NCI-H2196 treated with DMSO at 0.1 percent for 48 hours (cell line): Measurements from ENCODE around the gene NUDCD3.

Experiments
- DNase-seq: peaks from one replicate; lab custom pipeline; 2025; ENCODE audit not compliant: unreplicated experiment; lab: John Stamatoyannopoulos, UW

The NUDCD3 gene

GRCh38 chr7:44482502-44483485, 7.7 kb downstream of the NUDCD3 start:
- no peak for DNase-seq

- DNase-seq = no peak
These were observed 12.5 kb downstream of the NUDCD3 start for GRCh38 chr7:44477938-44478337.

DNA sequence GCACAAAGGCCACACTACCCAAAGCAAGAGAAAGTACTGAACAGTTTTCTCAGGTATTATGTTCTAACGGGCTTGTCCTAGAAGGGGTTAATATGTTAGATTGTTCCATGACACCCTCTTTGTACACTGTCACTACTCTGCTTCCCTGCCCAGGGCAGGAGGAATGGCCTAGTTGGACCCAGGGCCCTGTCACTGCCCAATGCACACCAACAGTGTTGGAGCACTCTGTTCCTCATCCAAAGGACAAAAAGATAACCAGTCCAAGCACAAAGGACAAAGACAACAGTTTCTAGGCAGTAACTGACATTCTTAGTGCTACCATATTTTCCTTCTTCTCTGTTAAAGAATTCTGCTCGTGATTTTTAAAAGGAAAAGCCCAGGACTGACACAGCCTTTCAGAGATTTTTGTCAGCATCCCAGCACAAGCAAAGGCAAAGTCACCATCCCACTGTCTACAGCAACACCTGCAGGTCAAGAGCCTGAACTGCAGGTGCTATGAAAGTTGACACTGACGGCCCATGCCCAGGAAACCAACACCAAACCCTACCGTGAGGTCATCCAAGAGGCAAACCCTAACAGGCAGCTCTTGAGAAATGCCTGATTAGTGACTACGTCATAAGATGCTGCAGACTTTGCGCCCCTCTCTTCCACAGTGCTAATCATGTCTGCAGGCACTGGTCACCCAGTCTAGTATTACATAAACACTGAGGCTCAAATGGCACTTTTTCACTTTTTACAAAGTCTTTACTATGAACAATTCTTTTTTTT, 13.2 kb downstream of the NUDCD3 start:
- peak; percentile 82 for DNase-seq

DNA sequence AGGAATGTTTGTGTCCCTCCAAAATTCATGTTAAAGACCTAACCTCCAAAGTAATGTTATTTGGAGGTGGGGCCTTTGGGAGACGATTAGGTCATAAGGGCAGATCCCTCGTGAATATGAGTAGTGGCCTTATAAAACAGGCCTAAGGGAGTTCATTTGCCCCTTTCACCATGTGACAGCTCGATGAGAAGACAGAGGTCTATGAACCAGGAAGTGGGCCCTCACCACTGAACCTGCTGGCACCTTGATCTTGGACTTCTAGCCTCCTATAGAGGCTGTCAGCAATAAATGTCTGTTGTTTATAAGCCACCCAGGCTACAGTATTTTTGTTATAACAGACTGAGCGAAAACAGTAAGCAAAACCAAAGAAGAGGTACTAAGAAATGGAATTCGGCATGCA, 14.1 kb downstream of the NUDCD3 start:
- DNase-seq = no peak

- no peak for DNase-seq
These were observed 17.2 kb downstream of the NUDCD3 start for GRCh38 chr7:44473295-44473694.

DNA sequence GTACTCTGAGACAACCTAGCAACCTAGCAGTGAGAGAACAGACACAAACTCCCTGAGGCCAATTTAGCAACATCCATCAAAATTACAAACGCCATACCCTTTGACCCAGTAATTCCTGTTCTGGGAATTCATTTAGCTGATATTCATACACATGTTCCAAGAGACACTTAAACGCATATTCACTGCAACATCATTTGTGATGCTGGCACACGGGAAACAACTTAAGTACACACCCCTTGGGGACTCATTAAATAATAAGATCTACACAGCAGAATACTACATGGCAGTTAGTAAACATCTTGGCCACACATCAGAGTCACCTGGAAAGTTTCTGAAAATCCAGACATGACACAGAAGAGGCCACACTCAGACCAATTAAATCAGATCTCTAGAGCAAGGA, 17.6 kb downstream of the NUDCD3 start:
- no peak for DNase-seq

DNA sequence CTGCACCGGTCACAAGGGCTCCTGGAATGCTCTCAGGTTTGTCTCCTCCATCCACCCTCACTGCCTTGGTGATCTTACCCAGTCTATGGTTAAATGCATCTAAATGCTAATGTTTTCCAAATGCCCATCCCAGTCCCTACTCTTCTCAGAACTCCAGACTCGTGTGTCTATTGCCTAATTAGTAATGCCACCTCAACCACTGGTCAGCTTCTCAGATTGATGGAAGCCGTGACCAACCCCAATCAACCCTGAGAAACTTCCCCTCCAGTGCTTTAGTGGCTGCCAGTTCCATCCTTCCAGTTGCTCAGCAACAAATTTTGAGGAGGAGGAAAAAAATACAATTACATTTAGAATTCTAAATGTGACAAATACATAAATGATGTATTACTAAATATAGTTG, 18.6 kb downstream of the NUDCD3 start:
- no peak for DNase-seq

DNA sequence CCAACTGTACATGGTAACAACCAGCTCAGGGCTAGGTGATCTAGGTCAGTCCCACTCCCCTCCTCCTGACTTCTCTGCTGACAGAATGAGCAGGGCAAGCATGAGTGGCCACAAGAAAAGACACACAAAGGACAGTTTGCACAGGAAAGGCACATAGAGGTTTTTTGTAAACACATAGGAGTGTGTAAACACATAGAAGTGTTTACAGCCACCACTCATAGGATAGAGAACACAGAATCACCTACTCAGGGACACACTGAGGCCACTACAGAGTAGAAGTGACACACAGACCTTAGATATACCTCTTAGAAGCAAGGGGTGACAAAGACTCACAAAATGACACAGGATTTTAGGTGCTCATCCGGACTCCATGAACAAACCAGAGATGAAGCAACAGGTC, 19.0 kb downstream of the NUDCD3 start:
- no peak for DNase-seq

DNA sequence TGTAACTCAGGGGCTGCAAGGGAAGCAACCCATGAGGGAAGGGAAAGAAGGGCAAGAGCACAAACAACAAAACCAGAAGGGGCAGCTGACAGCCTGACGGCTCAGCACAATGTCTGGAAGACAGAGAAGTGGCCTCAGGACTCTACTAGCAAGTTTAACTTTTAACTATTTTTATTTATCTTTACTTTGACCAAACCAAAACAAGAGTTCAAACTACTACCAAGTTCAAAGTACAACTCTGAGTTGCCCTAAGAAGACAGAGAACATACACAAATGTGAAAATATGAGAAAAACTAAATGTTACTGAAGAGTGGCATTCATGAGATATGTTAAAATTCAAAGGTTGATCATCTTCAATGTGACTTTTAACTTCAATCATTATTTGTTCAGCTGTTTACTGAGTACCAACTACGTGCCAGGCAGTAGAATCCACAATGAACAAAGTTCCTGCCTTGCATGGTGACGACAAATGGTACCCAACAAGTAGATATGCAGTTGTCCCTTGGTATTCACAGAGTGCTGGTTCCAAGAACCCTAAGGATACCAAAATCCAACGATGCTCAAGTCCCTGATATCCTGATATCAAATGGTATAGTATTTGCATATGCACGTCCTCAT, 19.7 kb downstream of the NUDCD3 start:
- no peak for DNase-seq

GRCh38 chr7:44470135-44470479, 20.4 kb downstream of the NUDCD3 start:
- DNase-seq = no peak

DNA sequence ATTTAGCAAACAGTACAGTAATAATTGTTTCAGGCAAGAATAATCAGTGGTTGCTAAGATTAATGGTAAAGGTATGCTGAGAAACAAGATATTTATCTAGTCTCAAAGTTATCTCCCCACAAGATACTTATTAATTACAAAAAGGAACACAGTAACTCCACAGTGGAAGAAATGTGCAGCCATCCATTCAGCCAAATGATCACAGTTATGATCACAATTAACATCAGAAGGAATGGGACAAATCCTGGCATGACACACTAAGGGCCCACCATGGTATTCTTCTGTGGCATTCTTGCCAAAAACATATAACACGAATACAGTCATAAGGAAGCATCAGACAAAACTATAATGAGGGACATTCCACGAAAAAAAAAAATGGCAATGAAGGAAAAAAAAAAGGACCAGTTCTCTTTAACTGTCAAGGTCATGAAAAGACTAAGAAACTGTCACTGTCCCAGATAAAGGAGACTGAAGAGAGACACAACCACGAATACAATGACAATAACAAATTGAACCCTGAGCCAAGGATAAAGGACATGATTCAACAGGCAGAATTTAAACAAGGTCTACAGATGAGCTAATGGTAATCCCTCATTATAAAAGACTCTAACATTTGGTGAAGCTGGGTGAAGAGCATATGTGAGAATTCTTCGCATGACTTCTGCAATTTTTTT, 20.9 kb downstream of the NUDCD3 start:
- DNase-seq = no peak

DNA sequence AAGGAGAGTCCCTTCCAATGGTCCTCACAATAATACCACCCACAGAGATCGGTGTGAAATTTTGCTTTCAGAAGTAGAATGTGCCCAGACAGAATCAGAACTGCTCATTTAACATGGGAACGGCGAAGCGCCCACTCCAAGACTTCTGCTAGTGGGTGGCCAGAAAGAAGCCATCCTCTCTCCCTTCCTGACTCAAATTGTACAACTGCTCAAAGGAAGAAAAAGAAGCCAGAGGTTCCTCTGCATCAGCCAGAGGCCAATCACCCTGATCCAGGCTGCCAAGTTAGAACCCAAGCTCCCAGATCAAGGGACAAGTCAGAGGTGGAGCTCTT, 23.3 kb downstream of the NUDCD3 start:
- no peak for DNase-seq

DNA sequence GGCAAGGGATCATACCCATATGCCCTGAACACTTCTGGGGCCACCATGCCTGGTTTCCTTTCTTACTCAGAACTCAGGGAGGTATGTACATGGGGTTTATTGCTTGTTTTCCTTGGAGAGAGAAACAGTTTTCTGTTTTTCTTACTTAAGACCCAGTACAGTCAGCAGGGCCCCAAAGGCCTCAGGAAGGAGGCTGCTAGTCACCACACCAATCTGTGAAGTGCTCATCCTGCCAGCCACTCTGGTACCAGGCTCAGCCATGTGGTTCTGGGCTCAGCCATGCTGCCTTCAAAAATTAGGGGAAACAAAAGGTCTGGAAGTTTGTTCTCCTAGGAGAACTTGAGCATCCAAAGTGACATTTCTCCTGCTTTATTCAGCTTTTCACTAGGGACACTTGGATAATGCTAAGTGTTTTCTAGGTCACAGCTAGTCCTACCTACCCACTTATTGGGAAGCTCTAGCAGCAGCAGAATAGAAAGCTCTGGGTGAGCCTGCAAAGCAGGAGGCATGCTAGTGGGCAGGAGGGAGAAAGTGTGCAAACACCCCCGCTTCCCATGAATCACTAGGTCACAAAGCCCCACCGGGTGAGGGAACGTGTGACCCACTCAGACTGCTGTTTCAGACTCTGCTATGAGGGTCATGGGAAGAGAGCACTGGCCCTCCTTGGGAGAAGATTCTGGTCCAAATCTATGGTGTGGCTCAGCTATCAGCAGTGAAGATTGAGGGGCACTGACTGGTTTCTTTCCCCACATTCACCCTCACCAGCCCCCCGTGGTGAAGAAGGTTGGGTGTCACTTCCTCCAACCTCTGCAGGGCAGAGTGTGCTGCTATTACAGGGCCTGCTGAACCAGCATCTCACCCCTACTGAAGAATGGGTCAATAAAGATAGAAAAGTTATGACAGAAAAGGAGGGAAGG, 23.9 kb downstream of the NUDCD3 start:
- DNase-seq = no peak

DNA sequence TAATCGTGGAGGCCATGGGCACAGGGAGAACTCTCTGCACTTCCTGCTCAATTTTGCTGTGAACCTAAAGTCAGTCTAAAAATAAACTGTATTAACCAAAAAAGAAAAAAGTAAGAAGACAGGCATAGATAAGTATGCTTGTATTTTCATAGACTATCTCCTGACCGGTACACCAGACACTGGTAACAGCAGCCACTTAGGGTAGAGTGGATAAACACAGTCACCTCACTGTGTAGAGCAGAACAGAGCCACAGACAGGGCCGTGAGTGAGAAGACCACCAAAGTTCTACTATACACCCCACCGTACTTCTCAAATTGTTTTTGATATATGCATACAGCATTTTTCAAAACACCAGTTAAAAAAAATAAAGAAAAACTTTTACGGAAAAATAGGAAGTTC, 25.0 kb downstream of the NUDCD3 start:
- DNase-seq = no peak

GRCh38 chr7:44463169-44463808, 27.2 kb downstream of the NUDCD3 start:
- DNase-seq = no peak

GRCh38 chr7:44461387-44461786, 29.1 kb downstream of the NUDCD3 start:
- no peak for DNase-seq

DNA sequence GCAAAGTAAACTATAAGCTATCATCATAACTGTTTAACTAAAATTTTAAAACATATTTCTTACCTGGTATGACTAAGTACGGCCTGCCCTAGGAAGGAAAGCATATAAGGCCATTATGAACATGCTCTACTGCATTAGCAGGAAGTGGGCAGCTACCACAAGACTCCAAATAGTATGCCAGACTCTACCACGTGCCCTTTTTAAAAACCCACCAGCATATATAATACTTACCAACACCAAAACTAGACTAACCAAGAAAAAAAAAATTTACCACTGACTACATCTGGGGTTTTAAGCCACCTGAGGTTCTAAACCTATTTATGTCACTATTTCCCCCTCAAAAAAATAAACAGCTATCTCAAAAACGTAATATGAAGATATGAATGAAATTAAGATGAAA, 30.1 kb downstream of the NUDCD3 start:
- DNase-seq = no peak

DNA sequence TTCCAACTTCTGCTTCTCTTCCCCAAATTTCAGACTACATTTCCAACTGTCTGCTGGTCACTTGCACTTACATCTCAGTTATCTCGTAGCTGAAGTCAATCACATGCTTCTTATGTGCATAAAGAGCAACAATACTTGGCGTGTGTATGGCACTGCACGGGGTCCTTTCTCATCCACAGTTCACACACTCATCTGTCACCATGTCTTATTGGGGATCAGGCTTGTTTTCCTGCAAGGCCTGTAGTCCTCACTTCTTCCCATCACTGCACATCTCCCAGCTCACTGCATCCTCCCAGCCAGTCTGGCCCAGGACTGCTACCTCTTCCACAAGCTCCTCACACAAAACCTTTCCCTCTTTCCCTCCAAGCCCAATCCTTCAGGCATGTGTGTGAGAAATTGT, 35.3 kb downstream of the NUDCD3 start:
- DNase-seq = no peak

DNA sequence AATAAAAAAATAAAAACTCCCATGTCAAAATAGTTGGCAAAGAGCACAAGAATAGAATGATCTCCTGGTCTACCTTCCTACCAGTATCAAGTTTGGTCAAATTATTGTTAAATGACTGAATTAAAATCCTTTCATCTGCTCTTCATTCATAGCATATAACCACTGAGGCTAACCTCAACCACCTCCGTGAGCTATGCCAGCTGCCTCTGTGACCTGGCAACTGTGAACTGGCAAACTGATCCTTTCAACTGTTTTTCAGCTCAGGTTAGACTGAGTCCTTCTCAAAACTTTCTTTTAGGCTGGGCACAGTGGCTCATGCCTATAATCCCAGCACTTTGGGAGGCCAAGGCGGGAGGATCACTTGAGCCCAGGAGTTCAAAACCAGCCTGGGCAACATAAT, 36.1 kb downstream of the NUDCD3 start:
- no peak for DNase-seq

DNA sequence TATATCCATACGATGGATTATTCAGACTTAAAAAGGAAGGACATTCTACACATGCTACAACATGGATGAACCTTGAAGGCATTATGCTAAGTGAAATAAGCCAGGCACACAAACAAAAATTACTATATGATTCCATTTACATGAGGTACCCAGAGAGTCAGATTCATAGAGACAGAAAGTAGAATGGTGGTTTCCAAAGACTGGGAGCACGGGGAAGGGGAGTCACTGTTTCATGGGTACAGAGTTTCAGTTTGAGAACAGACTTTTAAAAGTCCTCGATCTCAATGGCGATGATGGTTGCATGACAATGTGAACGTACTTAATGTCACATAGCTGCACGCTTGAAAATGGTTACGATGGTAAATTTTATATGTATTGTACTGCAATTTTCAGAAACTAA, 39.3 kb downstream of the NUDCD3 start:
- no peak for DNase-seq
